GM19468 (cell line): ENCODE results near the gene OSTN.
"Not testable (repeated sequence)": the region's sequence is repeated elsewhere in the genome, so short reads cannot be mapped to it uniquely, and the experiment has no call there.

Source experiments
- ATAC-seq: cut with Tn5 transposase; IDR thresholded peaks from one replicate; pipeline ENCODE4 v1.9.1; 2021; ENCODE audit warnings: mild to moderate bottlenecking, moderate library complexity, moderate number of reproducible peaks; ENCODE audit not compliant: unreplicated experiment; ENCODE audit errors: extremely low read depth

The OSTN gene

GRCh38 chr3:191198932-191199331 is at the start of gene OSTN:
Gene OSTN, plus strand, starts transcription at chr3:191199241. Its CDS starts 13,292 bp downstream, at chr3:191212533.
- no peak for ATAC-seq

- no peak for ATAC-seq
Observed at GRCh38 chr3:191151653-191152052, 47.4 kb upstream of the OSTN start.

- ATAC-seq, result no peak
Observed at GRCh38 chr3:191154827-191155226, 44.2 kb upstream of the OSTN start.

- ATAC-seq, result no peak
Observed at GRCh38 chr3:191158247-191158646, 40.8 kb upstream of the OSTN start.

- ATAC-seq, result no peak
Observed at GRCh38 chr3:191158815-191159214, 40.2 kb upstream of the OSTN start.

- ATAC-seq, result no peak
Observed at GRCh38 chr3:191165802-191166201, 33.2 kb upstream of the OSTN start.

GRCh38 chr3:191166368-191166767 is 32.7 kb upstream of the OSTN start:
- no peak for ATAC-seq

- ATAC-seq, result no peak
Observed at GRCh38 chr3:191169566-191169965, 29.5 kb upstream of the OSTN start.

GRCh38 chr3:191170097-191170496 is 28.9 kb upstream of the OSTN start:
- no peak for ATAC-seq

GRCh38 chr3:191175102-191175501 is 23.9 kb upstream of the OSTN start:
- ATAC-seq, result no peak

- ATAC-seq, result no peak
Observed at GRCh38 chr3:191176038-191176785, 22.8 kb upstream of the OSTN start.

GRCh38 chr3:191185382-191185781 is 13.7 kb upstream of the OSTN start:
- not testable (repeated sequence) for ATAC-seq

- ATAC-seq, result not testable (repeated sequence)
Observed at GRCh38 chr3:191188246-191188645, 10.8 kb upstream of the OSTN start.

- not testable (repeated sequence) for ATAC-seq
Observed at GRCh38 chr3:191192270-191192669, 6.8 kb upstream of the OSTN start.

- no peak for ATAC-seq
Observed at GRCh38 chr3:191192941-191193340, 6.1 kb upstream of the OSTN start.

- ATAC-seq, result no peak
Observed at GRCh38 chr3:191197761-191198306, 1.2 kb upstream of the OSTN start.

GRCh38 chr3:191198480-191198879 is 561 bp upstream of the OSTN start:
- no peak for ATAC-seq

- no peak for ATAC-seq
Observed at GRCh38 chr3:191210032-191210431, 11.0 kb downstream of the OSTN start.

GRCh38 chr3:191216510-191216909 is 17.5 kb downstream of the OSTN start:
- ATAC-seq, result no peak

- no peak for ATAC-seq
Observed at GRCh38 chr3:191217301-191217700, 18.3 kb downstream of the OSTN start.

- no peak for ATAC-seq
Observed at GRCh38 chr3:191220908-191221307, 21.9 kb downstream of the OSTN start.

GRCh38 chr3:191221638-191222037 is 22.6 kb downstream of the OSTN start:
- no peak for ATAC-seq
